Breast epithelium (tissue), 4 donors: ENCODE data around the gene PAK2. TPM values are rescaled to one million over a fixed set of nuclear protein-coding genes. Genes with fewer than 3 reads are reported as not detected.

Experiments used
- DNase-seq, 2 donors: peaks; one replicate each; pipeline ENCODE4 v3.0.0-alpha.2; 2019; ENCODE audit warnings: low spot score in 2 of 2
- H3K27ac ChIP-seq, 2 donors: fragments of 200-600 bp; sonication (generic) in 1 of 2; one replicate each; pipeline ENCODE4 v1.5.1; 2016 to 2019; ENCODE audit warnings: mild to moderate bottlenecking in 1 of 2
- H3K27me3 ChIP-seq, 2 donors: fragments of 200-600 bp; sonication (generic) in 1 of 2; one replicate each; pipeline versions ENCODE4 v1.5.1 to v1.6.0; 2017 to 2019; ENCODE audit warnings: control low read depth in 1 of 2, mild to moderate bottlenecking in 1 of 2
- H3K36me3 ChIP-seq: fragments of 200-600 bp; one replicate; pipeline ENCODE4 v1.5.1; 2019
- H3K4me1 ChIP-seq, 2 donors: fragments of 200-600 bp; sonication (generic); one replicate each; pipeline ENCODE4 v1.5.1; 2016 to 2019; ENCODE audit warnings: control low read depth in 1 of 2
- H3K4me3 ChIP-seq, 3 donors: fragments of 200-600 bp; sonication (generic); 1 replicate in 2 of 3; 2 replicates in 1 of 3; pipeline ENCODE4 v1.5.1; 2016 to 2019; ENCODE audit warnings: mild to moderate bottlenecking in 3 of 3, moderate library complexity in 2 of 3
- H3K9me3 ChIP-seq, 2 donors: fragments of 200-600 bp; sonication (generic) in 1 of 2; one replicate each; pipeline ENCODE4 v1.5.1; 2016 to 2019; ENCODE audit warnings: control low read depth in 1 of 2
- POLR2A ChIP-seq: fragments of 450-650 bp; IDR thresholded peaks from one replicate; pipeline ENCODE4 v1.6.1; 2016; ENCODE audit warnings: antibody characterized with exemption, mild to moderate bottlenecking, moderate library complexity
- POLR2AphosphoS5 ChIP-seq, 3 donors: sonication (generic); formaldehyde crosslinking; IDR thresholded peaks; one replicate each; pipeline ENCODE4 v1.6.1; 2017; ENCODE audit warnings: antibody characterized with exemption in 3 of 3
- intact Hi-C: fragments of 100-400 bp; cut with DNase I; formaldehyde crosslinking; loops from one replicate; pipeline ENCODE4 v1.15.1; 2023; ENCODE audit warnings: low total_unique reads
- total RNA-seq, 3 donors: library from RNA; depleted of rRNA; stranded (reverse); fragments of >200 nt; gene quantifications; one replicate each; pipeline ENCODE4 v1.1.0, GENCODE V29; 2016
- TF ChIP-seq, protein P1 (sequence below), 3 donors: fragments of 450-650 bp; IDR thresholded peaks; one replicate each; pipeline ENCODE4 v1.5.1; 2016 to 2017; ENCODE audit warnings: antibody characterized with exemption in 3 of 3, mild to moderate bottlenecking in 3 of 3, moderate library complexity in 3 of 3

PAK2 gene
- total RNA-seq, 3 donors from 2014 or later: 42.3 to 71.2 (median 50.5) TPM

DNA sequence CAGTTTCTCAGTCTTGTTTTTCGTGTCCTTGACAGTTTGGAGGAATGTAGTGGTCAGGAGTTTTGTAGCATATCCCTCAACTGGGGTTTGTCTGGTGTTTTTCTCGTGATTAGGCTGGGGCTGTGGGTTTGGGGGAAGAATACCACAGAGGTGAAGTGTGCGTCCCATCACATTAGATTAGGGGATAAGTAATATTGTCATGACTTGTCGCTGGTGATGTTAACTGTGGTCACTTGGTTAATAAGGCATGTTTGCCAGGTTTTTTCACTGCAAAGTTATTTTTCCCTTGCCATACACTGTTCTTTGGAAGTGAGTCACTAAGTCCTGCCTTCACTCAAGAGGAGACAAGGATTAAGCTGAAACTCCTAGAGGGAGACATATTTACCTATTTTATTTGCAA is 39.1 kb downstream of the PAK2 start:
- TF ChIP-seq POLR2A: no peak
- TF ChIP-seq, protein P1, sequence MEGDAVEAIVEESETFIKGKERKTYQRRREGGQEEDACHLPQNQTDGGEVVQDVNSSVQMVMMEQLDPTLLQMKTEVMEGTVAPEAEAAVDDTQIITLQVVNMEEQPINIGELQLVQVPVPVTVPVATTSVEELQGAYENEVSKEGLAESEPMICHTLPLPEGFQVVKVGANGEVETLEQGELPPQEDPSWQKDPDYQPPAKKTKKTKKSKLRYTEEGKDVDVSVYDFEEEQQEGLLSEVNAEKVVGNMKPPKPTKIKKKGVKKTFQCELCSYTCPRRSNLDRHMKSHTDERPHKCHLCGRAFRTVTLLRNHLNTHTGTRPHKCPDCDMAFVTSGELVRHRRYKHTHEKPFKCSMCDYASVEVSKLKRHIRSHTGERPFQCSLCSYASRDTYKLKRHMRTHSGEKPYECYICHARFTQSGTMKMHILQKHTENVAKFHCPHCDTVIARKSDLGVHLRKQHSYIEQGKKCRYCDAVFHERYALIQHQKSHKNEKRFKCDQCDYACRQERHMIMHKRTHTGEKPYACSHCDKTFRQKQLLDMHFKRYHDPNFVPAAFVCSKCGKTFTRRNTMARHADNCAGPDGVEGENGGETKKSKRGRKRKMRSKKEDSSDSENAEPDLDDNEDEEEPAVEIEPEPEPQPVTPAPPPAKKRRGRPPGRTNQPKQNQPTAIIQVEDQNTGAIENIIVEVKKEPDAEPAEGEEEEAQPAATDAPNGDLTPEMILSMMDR (IDR thresholded peaks at IDR 0.05): no peak
- TF ChIP-seq POLR2AphosphoS5 (IDR thresholded peaks at IDR 0.05): no peak
- H3K4me3 ChIP-seq: no peak overlapping the region
- H3K4me1 ChIP-seq: no peaks in the 10 kb centered on the region
- H3K9me3 ChIP-seq: no peaks in the 10 kb centered on the region
- no peak overlapping the region for H3K27ac ChIP-seq
- H3K27me3 ChIP-seq: no peaks in the 10 kb centered on the region
- intact Hi-C loops: no loop called here
- no peaks in the 10 kb centered on the region for H3K36me3 ChIP-seq
- DNase-seq: no peak

DNA sequence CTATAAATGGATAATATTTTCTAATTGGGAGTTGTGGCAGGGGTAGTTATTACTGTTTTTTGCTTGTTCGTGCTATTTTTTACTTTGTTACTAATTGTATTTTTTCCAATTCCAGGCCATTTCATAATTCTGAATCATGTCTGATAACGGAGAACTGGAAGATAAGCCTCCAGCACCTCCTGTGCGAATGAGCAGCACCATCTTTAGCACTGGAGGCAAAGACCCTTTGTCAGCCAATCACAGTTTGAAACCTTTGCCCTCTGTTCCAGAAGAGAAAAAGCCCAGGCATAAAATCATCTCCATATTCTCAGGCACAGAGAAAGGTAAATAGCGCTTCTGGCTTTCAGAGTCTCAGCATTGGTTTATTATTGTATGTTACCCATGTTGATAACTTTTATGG is 42.9 kb downstream of the PAK2 start:
- intact Hi-C loops: no loop called here
- no peaks in the 10 kb centered on the region for H3K36me3 ChIP-seq
- no peak overlapping the region for H3K4me3 ChIP-seq
- no peaks in the 10 kb centered on the region for H3K9me3 ChIP-seq
- no peaks in the 10 kb centered on the region for H3K27me3 ChIP-seq
- TF ChIP-seq POLR2AphosphoS5 (IDR thresholded peaks at IDR 0.05) (no peak), POLR2A (no peak)
- TF ChIP-seq, protein P1 (IDR thresholded peaks at IDR 0.05): no peak
- no peaks in the 10 kb centered on the region for H3K4me1 ChIP-seq
- DNase-seq: no peak
- no peak overlapping the region for H3K27ac ChIP-seq

DNA sequence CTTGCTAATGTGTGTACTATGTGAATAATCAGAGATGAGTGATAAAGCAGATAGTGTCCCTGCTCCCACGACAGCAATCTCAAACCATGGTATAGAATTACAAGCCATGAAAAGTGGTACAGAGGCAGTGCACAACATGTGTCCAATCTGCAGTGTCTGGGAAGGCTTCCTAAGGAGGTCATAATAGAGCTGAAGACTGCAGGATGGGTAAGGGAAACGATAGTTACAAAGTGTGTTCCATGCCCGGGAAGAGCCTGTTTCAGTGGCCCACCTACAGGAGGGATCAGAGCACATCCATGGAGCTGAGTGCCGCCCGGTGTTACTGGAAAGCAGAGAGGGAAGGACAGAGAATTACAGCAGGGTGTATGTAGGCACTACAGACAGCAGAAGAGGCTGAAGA is 48.9 kb downstream of the PAK2 start:
- Histone ChIP-seq H3K36me3 (no peaks in the 10 kb centered on the region), H3K27me3 (no peaks in the 10 kb centered on the region), H3K9me3 (no peaks in the 10 kb centered on the region), H3K4me3 (no peak overlapping the region), H3K27ac (no peak overlapping the region), H3K4me1 (no peaks in the 10 kb centered on the region)
- DNase-seq: no peak
- intact Hi-C loops: no loop called here
- TF ChIP-seq POLR2AphosphoS5 (IDR thresholded peaks at IDR 0.05) (no peak), POLR2A (no peak)
- TF ChIP-seq, protein P1 (IDR thresholded peaks at IDR 0.05): no peak

DNA sequence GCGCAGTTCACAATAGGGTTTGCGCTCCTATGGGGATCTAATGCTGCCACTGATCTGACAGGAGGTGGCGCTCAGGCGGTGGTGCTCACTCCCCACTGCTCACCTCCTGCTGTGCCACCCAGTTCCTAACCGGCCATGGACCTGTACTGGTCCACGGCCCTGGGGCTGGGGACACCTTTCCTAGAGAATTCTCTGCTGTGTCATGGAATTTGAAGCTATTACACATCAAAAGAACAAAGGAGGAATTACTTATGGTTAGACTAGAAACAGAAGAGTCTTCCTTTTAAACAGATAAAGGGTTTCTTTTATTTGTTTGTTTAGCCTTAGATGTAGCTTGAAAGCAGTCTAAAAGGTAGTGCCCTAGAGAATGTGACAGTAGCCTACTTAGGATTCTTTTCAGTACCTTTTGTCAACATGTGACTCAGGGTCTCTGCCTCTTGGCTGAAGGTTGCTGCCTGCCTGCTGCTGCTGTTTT is 50.3 kb downstream of the PAK2 start:
- DNase-seq: no peak
- Histone ChIP-seq H3K27ac (no peak overlapping the region), H3K4me3 (no peak overlapping the region), H3K27me3 (no peaks in the 10 kb centered on the region), H3K4me1 (no peaks in the 10 kb centered on the region), H3K9me3 (no peaks in the 10 kb centered on the region), H3K36me3 (no peaks in the 10 kb centered on the region)
- no peak for TF ChIP-seq POLR2A
- TF ChIP-seq, protein P1 (IDR thresholded peaks at IDR 0.05): no peak
- TF ChIP-seq POLR2AphosphoS5 (IDR thresholded peaks at IDR 0.05): no peak
- intact Hi-C loops: no loop called here

DNA sequence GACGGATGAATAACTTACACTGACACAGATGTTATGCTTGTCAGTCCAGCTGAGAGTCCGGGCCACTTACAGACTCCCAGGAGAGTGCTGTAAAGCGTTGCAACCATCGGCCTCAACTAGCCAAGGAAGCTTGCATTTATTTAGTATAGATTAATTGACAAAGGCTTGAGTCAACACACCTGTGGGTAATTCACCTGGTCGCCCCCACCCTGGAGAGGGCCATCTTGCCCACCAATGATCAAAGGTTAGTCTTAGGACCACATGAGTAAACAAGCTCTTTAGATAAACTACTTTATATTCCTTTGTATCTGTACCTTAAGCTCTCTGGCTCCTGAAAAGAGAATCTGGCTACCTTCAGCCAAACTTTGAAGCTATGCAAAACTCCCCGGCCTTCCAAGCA is 51.0 kb downstream of the PAK2 start:
- no peaks in the 10 kb centered on the region for H3K27me3 ChIP-seq
- no peak overlapping the region for H3K27ac ChIP-seq
- H3K4me1 ChIP-seq: no peaks in the 10 kb centered on the region
- H3K9me3 ChIP-seq: no peaks in the 10 kb centered on the region
- TF ChIP-seq POLR2A: no peak
- no peak for TF ChIP-seq POLR2AphosphoS5 (IDR thresholded peaks at IDR 0.05)
- TF ChIP-seq, protein P1 (IDR thresholded peaks at IDR 0.05): no peak
- intact Hi-C loops: no loop called here
- no peak for DNase-seq
- no peaks in the 10 kb centered on the region for H3K36me3 ChIP-seq
- no peak overlapping the region for H3K4me3 ChIP-seq
